Muscle of leg (tissue), 11 donors: Measurements from ENCODE around the gene RABL2B. TPM values are rescaled to one million over a fixed set of nuclear protein-coding genes. Genes with fewer than 3 reads are reported as not detected.
A peak's percentile ranks its signal among the peaks of the same experiment; 100 is the strongest.

Experiments used
- DNase-seq: peaks from one replicate; pipeline ENCODE4 v3.0.0; 2013
- H3K27ac ChIP-seq: one replicate; pipeline ENCODE4 v1.5.1; 2013; ENCODE audit warnings: mild to moderate bottlenecking, low read length, control low read depth
- H3K27me3 ChIP-seq: one replicate; pipeline ENCODE4 v1.6.1; 2013; ENCODE audit warnings: low read length; ENCODE audit not compliant: control insufficient read depth, insufficient read depth
- H3K36me3 ChIP-seq: one replicate; pipeline ENCODE4 v1.6.1; 2013; ENCODE audit warnings: low read length; ENCODE audit not compliant: control insufficient read depth, insufficient read depth
- H3K4me1 ChIP-seq: one replicate; pipeline ENCODE4 v1.6.1; 2013; ENCODE audit warnings: low read length; ENCODE audit not compliant: control insufficient read depth, insufficient read depth
- H3K4me3 ChIP-seq: one replicate; pipeline ENCODE4 v1.5.1; 2013; ENCODE audit warnings: low read length, control low read depth
- H3K9me3 ChIP-seq: replicated peaks from 2 replicates; pipeline ENCODE4 v1.6.1; 2013; ENCODE audit warnings: low read depth, low read length; ENCODE audit not compliant: control insufficient read depth
- WGBS: methylation state at CpG from one replicate; pipeline ENCODE4 v1.1.5; 2013; ENCODE audit warnings: missing lambda C conversion rate; ENCODE audit not compliant: insufficient coverage; 5-methylcytosine and 5-hydroxymethylcytosine counted together
- polyA plus RNA-seq, 8 donors: library from polyadenylated mRNA; unstranded; fragments of 120-200 nt; gene quantifications; one replicate each; pipeline versions ENCODE4 v1.2.1 to v1.2.3, GENCODE V29; 2013; ENCODE audit warnings: inconsistent platforms in 1 of 8, low replicate concordance in 1 of 8; ENCODE audit not compliant: insufficient read length in 8 of 8, insufficient read depth in 1 of 8
- total RNA-seq: library from RNA; stranded (reverse); fragments of 120-200 nt; gene quantifications from one replicate; pipeline ENCODE4 v1.2.4, GENCODE V29; 2013

Gene RABL2B
- total and polyA plus RNA-seq, 9 donors, result 9.9 to 29.8 (median 19.2) TPM

DNA sequence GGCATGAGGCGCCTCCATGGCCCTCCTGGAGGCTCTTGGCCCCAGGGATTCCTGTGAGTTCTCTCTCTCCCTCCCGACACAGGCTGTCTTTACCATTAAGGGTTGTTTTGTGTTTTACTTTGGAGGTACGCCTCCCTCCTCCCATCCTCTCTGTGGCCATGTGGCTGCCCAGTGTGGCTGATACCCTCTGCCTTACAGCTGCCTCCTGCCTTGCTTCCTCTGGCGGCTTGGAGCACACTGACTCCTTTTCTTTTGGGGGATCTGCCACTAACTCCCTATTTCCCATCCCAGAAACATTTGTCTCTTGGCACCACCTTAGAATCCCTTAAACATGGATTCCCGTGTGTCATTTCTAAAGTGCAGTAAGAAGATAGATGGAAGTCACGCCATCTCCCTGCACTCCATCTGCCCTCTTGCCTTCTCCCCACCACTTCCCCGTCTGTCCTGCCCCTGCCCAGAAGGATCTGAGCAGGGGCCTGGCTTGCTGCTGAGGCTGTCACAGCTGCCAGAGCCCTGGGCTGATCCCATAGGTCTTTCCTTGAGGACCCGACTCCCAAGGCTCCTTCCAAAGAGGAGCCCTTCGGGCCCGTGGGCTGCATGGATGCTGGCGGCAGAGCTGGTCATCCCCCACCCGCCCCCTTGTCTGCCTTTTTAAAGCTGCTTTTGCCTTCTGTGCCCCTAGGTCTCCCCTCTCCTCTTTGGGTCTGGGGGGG, 60.6 kb downstream of the RABL2B start:
- peaks cover 28% of the 10 kb centered on the region for H3K27me3 ChIP-seq
- peaks cover 2% of the 10 kb centered on the region for H3K36me3 ChIP-seq
- H3K4me3 ChIP-seq, result no peak overlapping the region
- 90% methylated on average over 6 of the region's 12 CpGs for WGBS
- DNase-seq, result no peak
- no peak overlapping the region for H3K27ac ChIP-seq
- no peaks in the 10 kb centered on the region for H3K9me3 ChIP-seq
- H3K4me1 ChIP-seq, result peaks cover 4% of the 10 kb centered on the region

GRCh38 chr22:50722048-50722701, 61.3 kb downstream of the RABL2B start:
- H3K4me1 ChIP-seq, result peaks cover 9% of the 10 kb centered on the region
- no peak overlapping the region for H3K4me3 ChIP-seq
- H3K27ac ChIP-seq, result no peak overlapping the region
- no peak for DNase-seq
- H3K36me3 ChIP-seq, result peaks cover 2% of the 10 kb centered on the region
- H3K27me3 ChIP-seq, result peaks cover 28% of the 10 kb centered on the region
- WGBS, result 92% methylated on average over 31 of the region's 33 CpGs
- no peaks in the 10 kb centered on the region for H3K9me3 ChIP-seq

DNA sequence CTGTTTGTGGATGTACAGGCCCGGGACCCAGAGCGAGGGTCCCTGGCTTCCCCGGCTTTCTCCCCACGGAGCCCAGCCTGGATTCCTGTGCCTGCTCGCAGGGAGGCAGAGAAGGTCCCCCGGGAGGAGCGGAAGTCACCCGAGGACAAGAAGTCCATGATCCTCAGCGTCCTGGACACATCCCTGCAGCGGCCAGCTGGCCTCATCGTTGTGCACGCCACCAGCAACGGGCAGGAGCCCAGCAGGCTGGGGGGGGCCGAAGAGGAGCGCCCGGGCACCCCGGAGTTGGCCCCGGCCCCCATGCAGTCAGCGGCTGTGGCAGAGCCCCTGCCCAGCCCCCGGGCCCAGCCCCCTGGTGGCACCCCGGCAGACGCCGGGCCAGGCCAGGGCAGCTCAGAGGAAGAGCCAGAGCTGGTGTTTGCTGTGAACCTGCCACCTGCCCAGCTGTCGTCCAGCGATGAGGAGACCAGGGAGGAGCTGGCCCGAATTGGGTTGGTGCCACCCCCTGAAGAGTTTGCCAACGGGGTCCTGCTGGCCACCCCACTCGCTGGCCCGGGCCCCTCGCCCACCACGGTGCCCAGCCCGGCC, 62.1 kb downstream of the RABL2B start:
- H3K4me1 ChIP-seq, result peaks cover 9% of the 10 kb centered on the region
- H3K27me3 ChIP-seq, result peaks cover 28% of the 10 kb centered on the region
- no peaks in the 10 kb centered on the region for H3K9me3 ChIP-seq
- H3K4me3 ChIP-seq, result no peak overlapping the region
- 80% methylated on average over 31 of the region's 32 CpGs for WGBS
- no peak for DNase-seq
- no peak overlapping the region for H3K27ac ChIP-seq
- peaks cover 2% of the 10 kb centered on the region for H3K36me3 ChIP-seq

- Histone ChIP-seq H3K27me3 (peaks cover 28% of the 10 kb centered on the region), H3K9me3 (no peaks in the 10 kb centered on the region), H3K36me3 (peaks cover 2% of the 10 kb centered on the region), H3K4me1 (peaks cover 9% of the 10 kb centered on the region), H3K4me3 (no peak overlapping the region), H3K27ac (no peak overlapping the region)
- no peak for DNase-seq
- WGBS, result 21% methylated on average over 127 of the region's 132 CpGs
Observed at GRCh38 chr22:50720301-50721256, 62.9 kb downstream of the RABL2B start.

GRCh38 chr22:50719814-50720300, 63.6 kb downstream of the RABL2B start:
- DNase-seq, result no peak
- H3K36me3 ChIP-seq, result no peaks in the 10 kb centered on the region
- H3K27ac ChIP-seq, result no peak overlapping the region
- 17% methylated on average over 23 of the region's 40 CpGs for WGBS
- H3K27me3 ChIP-seq, result peaks cover 28% of the 10 kb centered on the region
- peaks cover 9% of the 10 kb centered on the region for H3K4me1 ChIP-seq
- no peak overlapping the region for H3K4me3 ChIP-seq
- H3K9me3 ChIP-seq, result no peaks in the 10 kb centered on the region

GRCh38 chr22:50718352-50718709, 65.1 kb downstream of the RABL2B start:
- peaks cover 28% of the 10 kb centered on the region for H3K27me3 ChIP-seq
- DNase-seq, result no peak
- H3K36me3 ChIP-seq, result no peaks in the 10 kb centered on the region
- WGBS, result 90% methylated on average over 8 of the region's 10 CpGs
- H3K4me3 ChIP-seq, result no peak overlapping the region
- no peak overlapping the region for H3K27ac ChIP-seq
- H3K4me1 ChIP-seq, result peaks cover 17% of the 10 kb centered on the region
- H3K9me3 ChIP-seq, result no peaks in the 10 kb centered on the region

DNA sequence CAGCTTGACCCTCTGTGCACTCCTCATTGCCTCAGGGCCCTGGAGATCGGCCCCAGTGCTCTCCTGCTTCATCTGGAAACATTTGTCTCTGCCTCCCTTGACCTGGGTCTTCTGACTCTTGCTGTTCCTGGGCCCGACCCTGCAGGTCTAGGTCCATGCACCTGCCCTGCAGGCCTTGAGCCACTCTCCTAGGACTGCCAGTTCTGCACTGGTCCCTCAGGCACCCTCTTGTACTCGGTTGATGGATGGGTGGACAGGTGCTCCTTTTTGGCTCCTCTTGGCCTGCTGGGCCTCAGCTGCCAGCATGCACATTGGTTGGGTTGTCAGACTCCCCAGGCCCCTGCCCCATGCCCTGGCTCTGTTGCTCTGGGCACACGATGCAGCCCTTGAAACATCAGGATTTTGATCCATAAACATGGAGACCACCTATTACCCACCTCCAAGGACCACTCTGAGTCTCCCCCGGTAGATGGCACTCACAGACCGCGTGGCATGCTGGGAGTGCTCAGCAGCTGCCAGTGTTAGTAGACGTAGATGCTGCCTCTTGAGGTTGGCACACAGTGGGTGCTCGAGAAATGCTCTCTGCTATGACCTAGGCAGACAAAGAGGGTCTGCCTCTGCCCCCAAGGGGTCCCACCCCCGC, 65.6 kb downstream of the RABL2B start:
- Histone ChIP-seq H3K27ac (no peak overlapping the region), H3K4me1 (peaks cover 17% of the 10 kb centered on the region), H3K4me3 (no peak overlapping the region), H3K27me3 (peaks cover 28% of the 10 kb centered on the region), H3K36me3 (no peaks in the 10 kb centered on the region), H3K9me3 (no peaks in the 10 kb centered on the region)
- WGBS, result 72% methylated on average over 9 of the region's 10 CpGs
- DNase-seq, result peak; percentile 43

Other genes starting within 250 kb of the RABL2B start
- gene KLHDC7B, start 237.7 kb downstream of the RABL2B start, total RNA-seq, result not detected
- gene KLHDC7B, start 237.7 kb downstream of the RABL2B start, polyA plus RNA-seq, result under 1 TPM in 4 of 8 donors, not detected in 4; 0.03 to 0.35 (median 0.07) TPM
- gene SYCE3, start 220.7 kb downstream of the RABL2B start, total RNA-seq, result not detected
- gene SYCE3, start 220.7 kb downstream of the RABL2B start, polyA plus RNA-seq, result not detected
- 46.2 TPM for gene CPT1B, start 205.2 kb downstream of the RABL2B start, total RNA-seq
- gene CPT1B, start 205.2 kb downstream of the RABL2B start, polyA plus RNA-seq, result 10 to 100 TPM; 24.5 to 66.6 (median 42.7) TPM
- 47.5 TPM for gene CHKB, start 200.8 kb downstream of the RABL2B start, total RNA-seq
- gene CHKB, start 200.8 kb downstream of the RABL2B start, polyA plus RNA-seq, result 10 to 100 TPM; 38.6 to 61.7 (median 47.2) TPM
- gene MAPK8IP2, start 182.8 kb downstream of the RABL2B start, total RNA-seq, result 0.22 TPM
- under 1 TPM; 0.34 to 0.68 (median 0.55) TPM for gene MAPK8IP2, start 182.8 kb downstream of the RABL2B start, polyA plus RNA-seq
- 8.4 TPM for gene ARSA, start 155.5 kb downstream of the RABL2B start, total RNA-seq
- gene ARSA, start 155.5 kb downstream of the RABL2B start, polyA plus RNA-seq, result 10 to 100 TPM; 11.4 to 21.9 (median 15.2) TPM
- 4.3 TPM for gene SHANK3, start 110.8 kb downstream of the RABL2B start, total RNA-seq
- gene SHANK3, start 110.8 kb downstream of the RABL2B start, polyA plus RNA-seq, result 10 to 100 TPM; 11.9 to 25.1 (median 16.6) TPM
- gene ACR, start 45.4 kb downstream of the RABL2B start, total RNA-seq, result 0.09 TPM
- under 1 TPM; 0.15 to 0.46 (median 0.23) TPM for gene ACR, start 45.4 kb downstream of the RABL2B start, polyA plus RNA-seq